GM18519 (cell line): ENCODE results near the gene KIF4A.
A peak's percentile ranks its signal among the peaks of the same experiment; 100 is the strongest.
"Not testable (repeated sequence)": the region's sequence is repeated elsewhere in the genome, so short reads cannot be mapped to it uniquely, and the experiment has no call there.

Experiments
- ATAC-seq: cut with Tn5 transposase; IDR thresholded peaks from one replicate; pipeline ENCODE4 v1.9.1; 2021; ENCODE audit warnings: mild to moderate bottlenecking, moderate library complexity; ENCODE audit not compliant: unreplicated experiment, low FRiP score

Gene KIF4A

GRCh38 chrX:70279081-70279480 lies 10.8 kb upstream of the KIF4A start:
- no peak for ATAC-seq

- no peak for ATAC-seq
Measured at GRCh38 chrX:70280573-70280972, 9.3 kb upstream of the KIF4A start.

GRCh38 chrX:70281951-70282350 lies 8.0 kb upstream of the KIF4A start, which contains the start of gene RAB41:
RAB41 (plus strand) TSS chrX:70282172; CDS start chrX:70282218, 46 bp downstream.
- ATAC-seq, result no peak

- no peak for ATAC-seq
Measured at GRCh38 chrX:70289168-70289792, 624 bp upstream of the KIF4A start.

GRCh38 chrX:70292788-70293187 lies 2.9 kb downstream of the KIF4A start:
- no peak for ATAC-seq

- ATAC-seq, result no peak
Measured at GRCh38 chrX:70293621-70294020, 3.7 kb downstream of the KIF4A start.

- ATAC-seq, result no peak
Measured at GRCh38 chrX:70301716-70302115, 11.8 kb downstream of the KIF4A start.

- ATAC-seq, result no peak
Measured at GRCh38 chrX:70313503-70313902, 23.6 kb downstream of the KIF4A start.

- no peak for ATAC-seq
Measured at GRCh38 chrX:70322784-70323183, 32.9 kb downstream of the KIF4A start.

GRCh38 chrX:70323628-70324027 lies 33.7 kb downstream of the KIF4A start:
- ATAC-seq, result not testable (repeated sequence)

GRCh38 chrX:70324326-70324725 lies 34.4 kb downstream of the KIF4A start:
- no peak for ATAC-seq

GRCh38 chrX:70331161-70331560 lies 41.3 kb downstream of the KIF4A start:
- no peak for ATAC-seq

GRCh38 chrX:70332600-70332999 lies 42.7 kb downstream of the KIF4A start:
- no peak for ATAC-seq

- peak; percentile 100 for ATAC-seq
Measured at GRCh38 chrX:70336767-70337166, 46.9 kb downstream of the KIF4A start.

- ATAC-seq, result no peak
Measured at GRCh38 chrX:70338290-70338689, 48.4 kb downstream of the KIF4A start.

- no peak for ATAC-seq
Measured at GRCh38 chrX:70343435-70343834, 53.5 kb downstream of the KIF4A start.

GRCh38 chrX:70346418-70347070 lies 56.6 kb downstream of the KIF4A start:
- ATAC-seq, result no peak

- ATAC-seq, result not testable (repeated sequence)
Measured at GRCh38 chrX:70348825-70349224, 58.9 kb downstream of the KIF4A start.

GRCh38 chrX:70349367-70350125 lies 59.6 kb downstream of the KIF4A start:
- ATAC-seq, result not testable (repeated sequence)

- no peak for ATAC-seq
Measured at GRCh38 chrX:70352496-70352895, 62.6 kb downstream of the KIF4A start.

GRCh38 chrX:70353514-70353913 lies 63.6 kb downstream of the KIF4A start:
- ATAC-seq, result no peak

- no peak for ATAC-seq
Measured at GRCh38 chrX:70354716-70355115, 64.8 kb downstream of the KIF4A start.
